Endothelial cell of umbilical vein (primary cell): Measurements from ENCODE around the gene KCNC1. TPM values are rescaled to one million over a fixed set of nuclear protein-coding genes. Genes with fewer than 3 reads are reported as not detected.

Source experiments
- BruUV-seq: library from RNA; stranded (reverse); fragments of 400-500 nt; replicated peaks from 2 replicates; lab custom pipeline; 2021; lab: Mats Ljungman, UMichigan
- CTCF ChIA-PET: fragments of 300-600, 350-600 bp; sonication (Branson Sonifier 250); formaldehyde crosslinking; loops from one replicate; lab custom pipeline; 2021; ENCODE audit warnings: antibody characterized with exemption, inconsistent platforms; lab: Charles Lee
- POLR2A ChIA-PET: fragments of 300-600, 350-600 bp; sonication (Branson Sonifier 250); formaldehyde crosslinking; loops from one replicate; lab custom pipeline; 2021; ENCODE audit warnings: antibody characterized with exemption, inconsistent platforms; lab: Charles Lee
- DNase-seq: peaks from one replicate; pipeline ENCODE4 v3.0.0-alpha.2; 2011; ENCODE audit warnings: low read depth, low spot score
- FAIRE-seq: peaks from 2 replicates; lab custom pipeline; 2011; peaks lifted over from hg19 to GRCh38; lab: Jason Lieb, UNC
- H2AFZ ChIP-seq: 2 replicates; pipeline ENCODE4 v1.6.0; 2012; ENCODE audit warnings: low read depth, low read length, control low read depth, inconsistent platforms
- H3K27ac ChIP-seq: 2 replicates; pipeline ENCODE4 v1.5.1; 2011; ENCODE audit warnings: low read depth, mild to moderate bottlenecking, control low read depth, low read length, moderate library complexity; ENCODE audit not compliant: insufficient read depth
- H3K27me3 ChIP-seq, 2 experiments: 2 replicates each; pipeline versions ENCODE4 v1.6.0 to v1.6.1; 2011; ENCODE audit warnings: low read length in 2 of 2, mixed read lengths in 1 of 2; ENCODE audit not compliant: control insufficient read depth in 2 of 2, insufficient read depth in 2 of 2
- H3K36me3 ChIP-seq, 2 experiments: 2 replicates in 1 of 2; 3 replicates in 1 of 2; pipeline ENCODE4 v1.5.1; 2011; ENCODE audit warnings: low read length in 2 of 2, mild to moderate bottlenecking in 1 of 2, moderate library complexity in 1 of 2; ENCODE audit not compliant: control insufficient read depth in 2 of 2, insufficient read depth in 2 of 2; ENCODE audit errors: extremely low read depth in 1 of 2
- H3K4me1 ChIP-seq: 3 replicates; pipeline ENCODE4 v1.5.1; 2011; ENCODE audit warnings: mild to moderate bottlenecking, low read length; ENCODE audit not compliant: control insufficient read depth, insufficient read depth; ENCODE audit errors: extremely low read depth
- H3K4me2 ChIP-seq: 2 replicates; pipeline ENCODE4 v1.6.1; 2011; ENCODE audit warnings: low read length, control low read depth, mixed read lengths; ENCODE audit not compliant: insufficient read depth
- H3K4me3 ChIP-seq, 3 experiments: fragments of 200-600 bp in 1 of 3; sonication (generic), shearing (Covaris generic) in 1 of 3; replicated peaks in 1 of 3; 2 replicates each; pipeline ENCODE4 v1.5.1; 2011 to 2016; ENCODE audit warnings: control low read depth in 3 of 3, low read length in 3 of 3, mild to moderate bottlenecking in 2 of 3, inconsistent platforms in 1 of 3, low read depth in 1 of 3, moderate library complexity in 1 of 3; ENCODE audit not compliant: insufficient read depth in 1 of 3
- H3K79me2 ChIP-seq: 2 replicates; pipeline ENCODE4 v1.6.0; 2012; ENCODE audit warnings: low read length, inconsistent platforms; ENCODE audit not compliant: control insufficient read depth, insufficient read depth
- H3K9ac ChIP-seq: replicated peaks from 2 replicates; pipeline ENCODE3; 2011; ENCODE audit warnings: low read length, control low read depth; ENCODE audit not compliant: insufficient read depth; ENCODE audit errors: extremely low read depth
- H3K9me1 ChIP-seq: replicated peaks from 3 replicates; pipeline ENCODE4 v1.6.0; 2011; ENCODE audit warnings: mild to moderate bottlenecking, low read length; ENCODE audit not compliant: control insufficient read depth, insufficient read depth; ENCODE audit errors: extremely low read depth
- H3K9me3 ChIP-seq: replicated peaks from 2 replicates; pipeline ENCODE4 v1.5.1; 2012; ENCODE audit warnings: low read length, inconsistent platforms; ENCODE audit not compliant: control insufficient read depth, insufficient read depth
- H4K20me1 ChIP-seq: replicated peaks from 2 replicates; pipeline ENCODE3; 2011; ENCODE audit warnings: mild to moderate bottlenecking, low read length; ENCODE audit not compliant: control insufficient read depth, insufficient read depth; ENCODE audit errors: extremely low read depth
- EZH2 ChIP-seq: IDR thresholded peaks from 2 replicates; pipeline ENCODE4 v1.6.1; 2012; ENCODE audit warnings: borderline replicate concordance, low read depth, mild to moderate bottlenecking, moderate library complexity, low read length, inconsistent platforms; ENCODE audit not compliant: severe bottlenecking
- FOS ChIP-seq: IDR thresholded peaks from 2 replicates; pipeline ENCODE4 v1.6.1; 2011; ENCODE audit warnings: mild to moderate bottlenecking, low read length, moderate library complexity, borderline replicate concordance; ENCODE audit not compliant: insufficient read depth
- GATA2 ChIP-seq: IDR thresholded peaks from 2 replicates; pipeline ENCODE4 v1.7.0; 2011; ENCODE audit warnings: low read depth, mild to moderate bottlenecking, moderate library complexity, mixed read lengths, low read length; ENCODE audit not compliant: insufficient read length, insufficient read depth
- JUN ChIP-seq: IDR thresholded peaks from 2 replicates; pipeline ENCODE4 v1.6.1; 2011; ENCODE audit warnings: borderline replicate concordance, low read depth; ENCODE audit not compliant: insufficient read length, insufficient read depth
- MYC ChIP-seq: IDR thresholded peaks from one replicate; pipeline ENCODE4 v1.6.1; 2011; ENCODE audit warnings: mild to moderate bottlenecking, low read depth, low read length
- POLR2A ChIP-seq: IDR thresholded peaks from 2 replicates; pipeline ENCODE4 v1.6.1; 2012; ENCODE audit warnings: low read depth, mild to moderate bottlenecking, control low read depth, low read length
- POLR2AphosphoS5 ChIP-seq: IDR thresholded peaks from 2 replicates; pipeline ENCODE4 v1.6.1; 2012; ENCODE audit warnings: low read depth, mild to moderate bottlenecking, control low read depth, low read length, moderate library complexity; ENCODE audit not compliant: insufficient read depth
- dilution Hi-C: fragments of 300-500 bp; cut with MboI; formaldehyde crosslinking; loops from one replicate; pipeline ENCODE4 v1.15.0; 2019; ENCODE audit warnings: low sequenced_read_pairs; ENCODE audit not compliant: extremely low pct_ligation_motif_present
- intact Hi-C: fragments of 100-400 bp; cut with micrococcal nuclease; formaldehyde crosslinking; loops from one replicate; pipeline ENCODE4 v1.10.0; 2022
- polyA plus RNA-seq, 4 experiments: library from polyadenylated mRNA; depleted of rRNA in 3 of 4; stranded (reverse) in 3 of 4; unstranded in 1 of 4; fragments of >200 nt; gene quantifications; 2 replicates each; pipeline versions ENCODE4 v1.2.1 to v1.2.3, GENCODE V29; 2011 to 2012; ENCODE audit warnings: missing spikeins in 1 of 4
- total RNA-seq: library from RNA; stranded (reverse); gene quantifications from 2 replicates; pipeline ENCODE4 v1.2.3, GENCODE V29; 2021
- TF ChIP-seq, protein P1 (sequence below): IDR thresholded peaks from 2 replicates; pipeline ENCODE4 v1.6.1; 2011; ENCODE audit not compliant: insufficient read depth, insufficient read length
- TF ChIP-seq, protein P2 (sequence below), 2 donors: IDR thresholded peaks; 1 replicate in 1 of 2; 2 replicates in 1 of 2; pipeline ENCODE4 v1.5.1; 2011; ENCODE audit warnings: low read length in 2 of 2, mild to moderate bottlenecking in 2 of 2, moderate library complexity in 2 of 2, control low read depth in 1 of 2, inconsistent platforms in 1 of 2, low read depth in 1 of 2; ENCODE audit not compliant: insufficient read depth in 1 of 2; ENCODE audit errors: extremely low read depth in 1 of 2

Gene KCNC1
- total and polyA plus RNA-seq, 2 donors (not counting 3 experiments of a cell fraction or from before 2014, with no cell fraction given): not detected

DNA sequence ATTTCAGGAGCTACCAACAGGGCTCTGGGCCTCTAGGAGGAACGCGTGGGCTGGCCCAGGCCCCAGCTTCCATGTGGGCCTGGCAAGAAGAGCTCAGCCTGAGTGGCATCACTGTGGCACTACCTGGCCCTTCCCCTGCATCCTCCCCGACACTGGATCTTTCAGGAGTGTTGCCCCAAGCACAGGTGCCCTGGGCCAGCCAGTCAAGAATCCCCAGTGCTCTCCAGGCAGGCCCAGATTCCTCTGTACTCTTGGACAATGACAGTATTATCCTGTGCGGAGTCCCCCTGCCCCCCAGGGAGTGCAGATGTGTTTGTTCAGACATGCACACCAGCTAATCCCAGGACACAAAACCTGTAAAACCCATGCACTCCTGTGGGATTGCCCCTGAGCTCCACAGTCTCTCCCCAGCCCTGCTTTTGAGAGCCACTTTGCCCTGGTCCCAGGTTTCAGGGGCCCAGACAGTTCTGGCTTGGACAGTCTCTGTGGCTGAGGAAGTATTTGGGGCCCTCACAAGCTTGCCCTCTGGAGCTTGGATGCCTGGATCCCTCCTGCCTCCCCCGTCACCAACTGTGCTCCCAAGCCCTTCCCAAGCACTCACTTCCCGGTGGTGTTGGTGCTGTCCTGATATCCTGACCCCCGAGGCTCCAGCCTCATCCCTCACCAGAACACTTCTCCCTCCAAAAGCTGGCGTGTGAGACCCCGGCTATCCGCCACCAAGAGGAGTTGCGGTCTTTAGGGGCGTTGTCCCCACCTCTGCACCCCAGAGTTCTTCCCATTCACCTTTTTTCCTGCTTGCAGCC, 39.9 kb downstream of the KCNC1 start:
- Histone ChIP-seq H3K36me3 (no peaks in the 10 kb centered on the region), H3K27me3 (no peaks in the 10 kb centered on the region), H4K20me1 (no peaks in the 10 kb centered on the region), H3K79me2 (no peaks in the 10 kb centered on the region), H3K27ac (no peak overlapping the region), H2AFZ (no peak overlapping the region), H3K4me3 (no peak overlapping the region), H3K4me1 (no peaks in the 10 kb centered on the region), H3K9me3 (no peaks in the 10 kb centered on the region), H3K9me1 (no peaks in the 10 kb centered on the region), H3K4me2 (no peak overlapping the region), H3K9ac (no peak overlapping the region)
- POLR2A ChIA-PET: no interaction called here
- BruUV-seq: no TSS peak
- CTCF ChIA-PET: interaction anchor here (0.9 to 1.2 kb wide), 2 partner anchors 8 to 199 kb away, joined by 3 to 4 read pairs; no protein-coding TSS in a partner anchor
- no peak for TF ChIP-seq JUN
- TF ChIP-seq, protein P1, sequence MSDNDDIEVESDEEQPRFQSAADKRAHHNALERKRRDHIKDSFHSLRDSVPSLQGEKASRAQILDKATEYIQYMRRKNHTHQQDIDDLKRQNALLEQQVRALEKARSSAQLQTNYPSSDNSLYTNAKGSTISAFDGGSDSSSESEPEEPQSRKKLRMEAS: no peak
- TF ChIP-seq, protein P2, sequence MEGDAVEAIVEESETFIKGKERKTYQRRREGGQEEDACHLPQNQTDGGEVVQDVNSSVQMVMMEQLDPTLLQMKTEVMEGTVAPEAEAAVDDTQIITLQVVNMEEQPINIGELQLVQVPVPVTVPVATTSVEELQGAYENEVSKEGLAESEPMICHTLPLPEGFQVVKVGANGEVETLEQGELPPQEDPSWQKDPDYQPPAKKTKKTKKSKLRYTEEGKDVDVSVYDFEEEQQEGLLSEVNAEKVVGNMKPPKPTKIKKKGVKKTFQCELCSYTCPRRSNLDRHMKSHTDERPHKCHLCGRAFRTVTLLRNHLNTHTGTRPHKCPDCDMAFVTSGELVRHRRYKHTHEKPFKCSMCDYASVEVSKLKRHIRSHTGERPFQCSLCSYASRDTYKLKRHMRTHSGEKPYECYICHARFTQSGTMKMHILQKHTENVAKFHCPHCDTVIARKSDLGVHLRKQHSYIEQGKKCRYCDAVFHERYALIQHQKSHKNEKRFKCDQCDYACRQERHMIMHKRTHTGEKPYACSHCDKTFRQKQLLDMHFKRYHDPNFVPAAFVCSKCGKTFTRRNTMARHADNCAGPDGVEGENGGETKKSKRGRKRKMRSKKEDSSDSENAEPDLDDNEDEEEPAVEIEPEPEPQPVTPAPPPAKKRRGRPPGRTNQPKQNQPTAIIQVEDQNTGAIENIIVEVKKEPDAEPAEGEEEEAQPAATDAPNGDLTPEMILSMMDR (IDR thresholded peaks at IDR 0.05; ENCODE audit: extremely low read depth in 1 of 2, insufficient read depth in 1 of 2, low read depth in 1 of 2, low read length in 2 of 2): no peak
- no peak for TF ChIP-seq POLR2A
- TF ChIP-seq GATA2: no peak
- no peak for TF ChIP-seq EZH2
- no peak for TF ChIP-seq FOS
- no peak for TF ChIP-seq MYC
- no peak for TF ChIP-seq POLR2AphosphoS5
- intact Hi-C loops (no loop called here), dilution Hi-C loops (no loop called here)
- FAIRE-seq (no peak), DNase-seq (no peak)
